ENCODE measurements around the gene KIZ. TPM values are rescaled to one million over a fixed set of nuclear protein-coding genes. Genes with fewer than 3 reads are reported as not detected.

The KIZ gene
- total RNA-seq, 6 experiments from 2014 or later, result 11.5 to 18.8 (median 14.0) TPM

- TF ChIP-seq CTCF (IDR thresholded peaks at IDR 0.05), result no peak
- no peak overlapping the region for H3K27ac Mint-ChIP-seq
- H3K36me3 Mint-ChIP-seq (ENCODE audit: low read depth), result no peaks in the 10 kb centered on the region
- H3K27me3 Mint-ChIP-seq (ENCODE audit: insufficient read depth), result peaks cover 12% of the 10 kb centered on the region
- no peak for DNase-seq
- H3K9me3 Mint-ChIP-seq, result no peaks in the 10 kb centered on the region
- H3K4me1 Mint-ChIP-seq (ENCODE audit: low read depth), result no peaks in the 10 kb centered on the region
- no peak overlapping the region for H3K4me3 Mint-ChIP-seq
These were observed 11.3 kb upstream of the KIZ start for GRCh38 chr20:21114584-21114983.

- no peak overlapping the region for H3K4me3 Mint-ChIP-seq
- TF ChIP-seq CTCF (IDR thresholded peaks at IDR 0.05), result no peak
- H3K9me3 Mint-ChIP-seq, result no peaks in the 10 kb centered on the region
- peaks cover 6% of the 10 kb centered on the region for H3K27me3 Mint-ChIP-seq (ENCODE audit: insufficient read depth)
- H3K27ac Mint-ChIP-seq, result no peak overlapping the region
- no peaks in the 10 kb centered on the region for H3K4me1 Mint-ChIP-seq (ENCODE audit: low read depth)
- no peaks in the 10 kb centered on the region for H3K36me3 Mint-ChIP-seq (ENCODE audit: low read depth)
- no peak for DNase-seq
These were observed 8.4 kb upstream of the KIZ start for GRCh38 chr20:21117521-21117920.

GRCh38 chr20:21118138-21118537 lies 7.7 kb upstream of the KIZ start:
- Mint-ChIP-seq H3K9me3 (no peaks in the 10 kb centered on the region), H3K4me3 (no peak overlapping the region)
- TF ChIP-seq CTCF (IDR thresholded peaks at IDR 0.05), result no peak

GRCh38 chr20:21118782-21119181 lies 7.1 kb upstream of the KIZ start:
- no peaks in the 10 kb centered on the region for H3K9me3 Mint-ChIP-seq
- H3K27ac Mint-ChIP-seq, result no peak overlapping the region
- no peaks in the 10 kb centered on the region for H3K36me3 Mint-ChIP-seq (ENCODE audit: low read depth)
- H3K27me3 Mint-ChIP-seq (ENCODE audit: insufficient read depth), result peaks cover 5% of the 10 kb centered on the region
- H3K4me1 Mint-ChIP-seq (ENCODE audit: low read depth), result no peaks in the 10 kb centered on the region
- H3K4me3 Mint-ChIP-seq, result no peak overlapping the region
- DNase-seq, result no peak
- TF ChIP-seq CTCF (IDR thresholded peaks at IDR 0.05), result no peak

More at GRCh38 chr20:21118138-21118537, 7.7 kb upstream of the KIZ start:
- no peak for DNase-seq
- H3K27ac Mint-ChIP-seq, result no peak overlapping the region
- peaks cover 5% of the 10 kb centered on the region for H3K27me3 Mint-ChIP-seq (ENCODE audit: insufficient read depth)
- H3K4me1 Mint-ChIP-seq (ENCODE audit: low read depth), result no peaks in the 10 kb centered on the region
- H3K36me3 Mint-ChIP-seq (ENCODE audit: low read depth), result no peaks in the 10 kb centered on the region

- no peaks in the 10 kb centered on the region; the same call in 1 of the 2 replicates for H3K27me3 Mint-ChIP-seq (ENCODE audit: insufficient read depth)
- H3K36me3 Mint-ChIP-seq (ENCODE audit: low read depth), result no peaks in the 10 kb centered on the region
- no peak overlapping the region for H3K4me3 Mint-ChIP-seq
- no peak overlapping the region for H3K27ac Mint-ChIP-seq
- H3K9me3 Mint-ChIP-seq, result no peaks in the 10 kb centered on the region
- no peak for TF ChIP-seq CTCF (IDR thresholded peaks at IDR 0.05)
- DNase-seq, result no peak
- H3K4me1 Mint-ChIP-seq (ENCODE audit: low read depth), result peaks cover 23% of the 10 kb centered on the region
These were observed 1.7 kb upstream of the KIZ start for GRCh38 chr20:21124190-21124589.
